Colonic mucosa (tissue), 4 donors: ENCODE measurements around the gene DMKN. TPM values are rescaled to one million over a fixed set of nuclear protein-coding genes. Genes with fewer than 3 reads are reported as not detected.
"Not testable (repeated sequence)": the region's sequence is repeated elsewhere in the genome, so short reads cannot be mapped to it uniquely, and the experiment has no call there.

Source experiments
- DNase-seq: peaks from one replicate; pipeline ENCODE4 v3.0.0-alpha.2; 2020
- H3K27ac ChIP-seq: fragments of 200-600 bp; one replicate; pipeline ENCODE4 v1.8.0; 2021
- H3K27me3 ChIP-seq: fragments of 200-600 bp; one replicate; pipeline ENCODE4 v1.8.0; 2021
- H3K36me3 ChIP-seq: fragments of 200-600 bp; one replicate; pipeline ENCODE4 v1.8.0; 2021
- H3K4me1 ChIP-seq: fragments of 200-600 bp; one replicate; pipeline ENCODE4 v1.8.0; 2021; ENCODE audit warnings: mild to moderate bottlenecking
- H3K4me3 ChIP-seq: fragments of 200-600 bp; one replicate; pipeline ENCODE4 v1.8.0; 2021
- H3K9ac ChIP-seq, 2 donors: one replicate each; pipeline ENCODE4 v1.7.0; 2013; ENCODE audit warnings: control low read depth in 2 of 2, low read depth in 2 of 2, low read length in 2 of 2
- H3K9me3 ChIP-seq: fragments of 200-600 bp; one replicate; pipeline ENCODE4 v1.8.0; 2021
- CTCF ChIP-seq: fragments of 200-600 bp; IDR thresholded peaks from one replicate; pipeline ENCODE4 v1.8.0; 2022; ENCODE audit warnings: antibody characterized with exemption, mild to moderate bottlenecking
- intact Hi-C: fragments of 100-400 bp; cut with DNase I; formaldehyde crosslinking; loops from one replicate; pipeline ENCODE4 v1.14.1; 2022
- total RNA-seq, 2 donors: library from RNA; stranded (reverse); fragmentation: NEBNext Ultra II Directional in 1 of 2; extraction: Animal tissue kit (Norgen Biotek cat#: 25700) in 1 of 2; gene quantifications; one replicate each; pipeline ENCODE4 v1.2.1, GENCODE V29; 2021
- donor health status: healthy.
- donor health status: DM: no; HTN: no; CAD: no.
- donor health status: DM: no; HTN: no; CAD: no.

DMKN gene
- total RNA-seq, 2 donors from 2014 or later, result 12.8 to 14.6 TPM

DNA sequence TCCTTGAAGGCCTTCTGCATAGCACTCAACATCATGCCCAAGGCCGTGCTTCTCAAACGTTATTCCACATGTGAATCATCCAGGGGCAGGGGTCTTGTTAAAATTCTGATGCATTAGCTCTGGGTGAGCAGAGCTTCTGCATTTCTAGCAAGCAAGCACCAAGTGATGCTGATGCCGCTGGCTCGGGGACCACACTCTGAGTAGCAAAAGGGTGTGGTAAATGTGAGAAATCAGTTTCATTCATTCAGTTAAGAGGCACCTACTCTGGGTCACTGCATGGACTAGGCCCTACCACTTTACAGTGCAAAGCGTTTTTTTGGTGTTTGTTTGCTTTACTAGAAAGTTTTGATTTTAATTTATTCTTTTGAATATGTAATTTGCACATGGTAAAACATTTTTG is 30.4 kb downstream of the DMKN start:
- no peaks in the 10 kb centered on the region for H3K36me3 ChIP-seq
- H3K9me3 ChIP-seq, result no peaks in the 10 kb centered on the region
- H3K4me1 ChIP-seq, result no peaks in the 10 kb centered on the region
- no peak overlapping the region for H3K4me3 ChIP-seq
- H3K27me3 ChIP-seq, result no peaks in the 10 kb centered on the region
- H3K9ac ChIP-seq, result no peak overlapping the region
- intact Hi-C loops, result no loop called here
- no peak for TF ChIP-seq CTCF
- no peak for DNase-seq
- no peak overlapping the region for H3K27ac ChIP-seq

GRCh38 chr19:35478794-35479677 is 34.4 kb downstream of the DMKN start:
- Histone ChIP-seq H3K27ac (no peak overlapping the region), H3K9me3 (no peaks in the 10 kb centered on the region), H3K36me3 (no peaks in the 10 kb centered on the region), H3K9ac (no peak overlapping the region), H3K27me3 (no peaks in the 10 kb centered on the region), H3K4me3 (no peak overlapping the region), H3K4me1 (no peaks in the 10 kb centered on the region)
- intact Hi-C loops, result no loop called here
- no peak for DNase-seq
- TF ChIP-seq CTCF, result no peak

- no peaks in the 10 kb centered on the region for H3K36me3 ChIP-seq
- no peaks in the 10 kb centered on the region for H3K4me1 ChIP-seq
- H3K9ac ChIP-seq, result no peak overlapping the region
- no peak overlapping the region for H3K27ac ChIP-seq
- no peaks in the 10 kb centered on the region for H3K27me3 ChIP-seq
- no peak overlapping the region for H3K4me3 ChIP-seq
- TF ChIP-seq CTCF, result no peak
- intact Hi-C loops, result no loop called here
- H3K9me3 ChIP-seq, result no peaks in the 10 kb centered on the region
- DNase-seq, result no peak
These were observed 37.3 kb downstream of the DMKN start for GRCh38 chr19:35476149-35476548.

- H3K9ac ChIP-seq, H3K27me3 ChIP-seq, DNase-seq, H3K36me3 ChIP-seq, H3K4me1 ChIP-seq, H3K9me3 ChIP-seq, H3K4me3 ChIP-seq, H3K27ac ChIP-seq, intact Hi-C loops: not testable (repeated sequence)
These were observed 38.9 kb downstream of the DMKN start for GRCh38 chr19:35474594-35474993.

DNA sequence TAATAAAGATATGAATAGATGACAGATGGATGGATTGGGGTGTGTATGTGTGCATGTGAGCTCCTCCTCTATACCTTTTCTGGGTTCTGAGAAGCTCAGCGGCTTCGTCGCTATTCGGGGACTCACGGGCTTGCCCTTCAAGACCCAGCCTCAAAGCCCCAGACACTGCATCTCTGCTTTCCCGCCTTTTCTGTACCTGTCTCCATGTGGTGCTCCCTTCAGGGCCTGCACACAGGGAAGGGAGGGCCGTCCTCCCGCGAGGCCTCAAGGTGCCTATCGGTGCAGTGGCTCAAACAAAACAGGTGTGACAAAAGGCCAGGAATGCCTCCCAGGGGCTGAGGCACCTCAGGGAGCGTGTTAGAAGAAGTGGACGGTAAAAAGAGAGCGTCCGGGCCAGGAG is 39.3 kb downstream of the DMKN start:
- Histone ChIP-seq H3K27me3 (no peaks in the 10 kb centered on the region), H3K4me3 (no peak overlapping the region), H3K36me3 (no peaks in the 10 kb centered on the region), H3K9ac (no peak overlapping the region), H3K9me3 (no peaks in the 10 kb centered on the region), H3K27ac (no peak overlapping the region), H3K4me1 (no peaks in the 10 kb centered on the region)
- intact Hi-C loops, result no loop called here
- no peak for TF ChIP-seq CTCF
- no peak for DNase-seq

DNA sequence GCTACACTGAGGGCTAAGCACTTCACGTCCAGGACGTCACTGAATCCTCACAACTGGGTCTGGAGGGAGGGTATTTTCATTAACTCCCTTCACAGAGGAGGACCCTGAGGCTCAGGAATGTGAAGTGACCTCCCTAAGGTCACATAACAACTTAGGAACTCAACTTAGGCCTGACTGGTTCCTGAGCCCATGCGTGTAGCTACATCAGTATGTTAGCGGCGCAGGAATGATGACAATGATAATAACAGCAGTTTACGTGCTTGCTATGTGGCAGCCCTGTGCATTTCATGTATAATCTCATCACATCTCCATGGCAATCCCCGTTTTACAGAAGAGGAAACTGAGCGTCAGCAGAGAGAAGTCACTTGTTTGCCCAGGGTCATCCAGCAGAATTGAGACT is 41.5 kb downstream of the DMKN start:
- intact Hi-C loops, result no loop called here
- H3K4me3 ChIP-seq, result no peak overlapping the region
- H3K9me3 ChIP-seq, result no peaks in the 10 kb centered on the region
- H3K9ac ChIP-seq, result no peak overlapping the region
- no peak overlapping the region for H3K27ac ChIP-seq
- DNase-seq, result no peak
- H3K27me3 ChIP-seq, result no peaks in the 10 kb centered on the region
- no peaks in the 10 kb centered on the region for H3K36me3 ChIP-seq
- H3K4me1 ChIP-seq, result no peaks in the 10 kb centered on the region
- no peak for TF ChIP-seq CTCF

- intact Hi-C loops, H3K36me3 ChIP-seq, H3K4me1 ChIP-seq, H3K9me3 ChIP-seq, H3K27me3 ChIP-seq, H3K9ac ChIP-seq, H3K27ac ChIP-seq, DNase-seq, H3K4me3 ChIP-seq: not testable (repeated sequence)
These were observed 42.4 kb downstream of the DMKN start for GRCh38 chr19:35471075-35471474.
